IMR-90 (cell line): ENCODE results near the gene NT5E. TPM values are rescaled to one million over a fixed set of nuclear protein-coding genes. Genes with fewer than 3 reads are reported as not detected.

Experiments used
- ATAC-seq: fragments of 200-7000 bp; cut with Tn5 transposase; 2 replicates; pipeline ENCODE4 v1.9.1; 2020; ENCODE audit warnings: low read depth, mild to moderate bottlenecking, moderate library complexity
- BruUV-seq: library from RNA; stranded (reverse); fragments of 400-500 nt; replicated peaks from 2 replicates; lab custom pipeline; 2021; lab: Mats Ljungman, UMichigan
- CTCF ChIA-PET: fragments of 300-600 bp; formaldehyde crosslinking; extraction: SDS; loops from one replicate; lab custom pipeline; 2021; ENCODE audit warnings: antibody characterized with exemption; lab: Yijun Ruan, JAX
- POLR2A ChIA-PET: fragments of 300-600 bp; sonication (Branson Sonifier 250); formaldehyde crosslinking; loops from one replicate; lab custom pipeline; 2022; ENCODE audit warnings: antibody characterized with exemption; ENCODE audit not compliant: unreplicated experiment; lab: Charles Lee
- DNase-seq: peaks from one replicate; pipeline ENCODE4 v3.0.0; 2013
- H2AFZ ChIP-seq: replicated peaks from 2 replicates; pipeline ENCODE3; 2013; ENCODE audit warnings: low read length, mild to moderate bottlenecking; ENCODE audit not compliant: poor library complexity
- H2AK5ac ChIP-seq: 2 replicates; pipeline ENCODE4 v1.6.1; 2013; ENCODE audit warnings: low read depth, low read length, inconsistent platforms
- H2AK9ac ChIP-seq: replicated peaks from 2 replicates; pipeline ENCODE3; 2013; ENCODE audit warnings: mild to moderate bottlenecking, low read depth, low read length, moderate library complexity; ENCODE audit not compliant: poor library complexity
- H2BK120ac ChIP-seq: 2 replicates; pipeline ENCODE4 v1.6.1; 2013; ENCODE audit warnings: low read depth, low read length, inconsistent platforms
- H2BK15ac ChIP-seq: 3 replicates; pipeline ENCODE4 v1.6.1; 2013; ENCODE audit warnings: low read depth, low read length, inconsistent platforms
- H2BK20ac ChIP-seq: 2 replicates; pipeline ENCODE4 v1.6.1; 2013; ENCODE audit warnings: low read depth, mild to moderate bottlenecking, inconsistent platforms, low read length, moderate library complexity
- H2BK5ac ChIP-seq: 2 replicates; pipeline ENCODE4 v1.6.1; 2013; ENCODE audit warnings: mild to moderate bottlenecking, low read depth, low read length, inconsistent platforms; ENCODE audit not compliant: poor library complexity, severe bottlenecking
- H3K14ac ChIP-seq: replicated peaks from 2 replicates; pipeline ENCODE4 v1.6.1; 2013; ENCODE audit warnings: low read depth, low read length, inconsistent platforms
- H3K18ac ChIP-seq: 2 replicates; pipeline ENCODE4 v1.6.1; 2013; ENCODE audit warnings: low read depth, low read length, control low read depth
- H3K23ac ChIP-seq: 2 replicates; pipeline ENCODE4 v1.6.1; 2013; ENCODE audit warnings: low read depth, low read length, inconsistent platforms
- H3K27ac ChIP-seq: 2 replicates; pipeline ENCODE4 v1.5.1; 2013; ENCODE audit warnings: mild to moderate bottlenecking, control low read depth, low read length; ENCODE audit not compliant: insufficient read depth
- H3K27me3 ChIP-seq: 2 replicates; pipeline ENCODE4 v1.6.1; 2013; ENCODE audit warnings: low read length; ENCODE audit not compliant: control insufficient read depth, insufficient read depth
- H3K36me3 ChIP-seq: 2 replicates; pipeline ENCODE4 v1.6.1; 2013; ENCODE audit warnings: low read length, mixed read lengths; ENCODE audit not compliant: control insufficient read depth, insufficient read depth
- H3K4ac ChIP-seq: 2 replicates; pipeline ENCODE4 v1.6.1; 2013; ENCODE audit warnings: low read depth, low read length, inconsistent platforms
- H3K4me1 ChIP-seq: 2 replicates; pipeline ENCODE4 v1.6.1; 2013; ENCODE audit warnings: low read length, mixed read lengths; ENCODE audit not compliant: control insufficient read depth, insufficient read depth
- H3K4me2 ChIP-seq: 2 replicates; pipeline ENCODE4 v1.6.1; 2013; ENCODE audit warnings: low read depth, mild to moderate bottlenecking, control low read depth, low read length, moderate library complexity
- H3K4me3 ChIP-seq: 2 replicates; pipeline ENCODE4 v1.5.1; 2013; ENCODE audit warnings: low read depth, mild to moderate bottlenecking, control low read depth, low read length, moderate library complexity; ENCODE audit not compliant: insufficient read depth
- H3K56ac ChIP-seq: 2 replicates; pipeline ENCODE4 v1.6.1; 2013; ENCODE audit warnings: low read length, inconsistent platforms; ENCODE audit not compliant: insufficient read depth; ENCODE audit errors: extremely low read depth
- H3K79me1 ChIP-seq, 2 experiments: 2 replicates each; pipeline ENCODE4 v1.6.1; 2013; ENCODE audit warnings: low read length in 2 of 2, inconsistent platforms in 1 of 2, low read depth in 1 of 2
- H3K9ac ChIP-seq: 2 replicates; pipeline ENCODE4 v1.6.1; 2013; ENCODE audit warnings: low read depth, low read length, control low read depth
- H3K9me1 ChIP-seq: 2 replicates; pipeline ENCODE4 v1.6.1; 2013; ENCODE audit warnings: low read length, inconsistent platforms; ENCODE audit not compliant: insufficient read depth
- H3K9me3 ChIP-seq: 2 replicates; pipeline ENCODE4 v1.6.1; 2013; ENCODE audit warnings: low read length; ENCODE audit not compliant: control insufficient read depth, insufficient read depth
- H4K20me1 ChIP-seq: 2 replicates; pipeline ENCODE4 v1.6.1; 2013; ENCODE audit warnings: low read length, inconsistent platforms; ENCODE audit not compliant: insufficient read depth
- H4K5ac ChIP-seq: 2 replicates; pipeline ENCODE4 v1.6.1; 2013; ENCODE audit warnings: mild to moderate bottlenecking, low read depth, low read length, control low read depth
- H4K8ac ChIP-seq, 2 experiments: 2 replicates each; pipeline ENCODE4 v1.6.1; 2013; ENCODE audit warnings: low read depth in 2 of 2, low read length in 2 of 2, control low read depth in 1 of 2, inconsistent platforms in 1 of 2
- H4K91ac ChIP-seq: 2 replicates; pipeline ENCODE4 v1.6.1; 2013; ENCODE audit warnings: low read depth, low read length, inconsistent platforms; ENCODE audit not compliant: insufficient read depth
- BHLHE40 ChIP-seq: fragments of 150-350 bp; IDR thresholded peaks from 2 replicates; pipeline ENCODE4 v1.6.1; 2016; ENCODE audit warnings: mild to moderate bottlenecking, low read depth, low read length
- CEBPB ChIP-seq: IDR thresholded peaks from 2 replicates; pipeline ENCODE4 v1.6.1; 2012; ENCODE audit warnings: low read depth, low read length, improper control_type of control experiment
- CHD1 ChIP-seq: IDR thresholded peaks from 2 replicates; pipeline ENCODE4 v1.6.1; 2012; ENCODE audit warnings: low read depth, low read length, improper control_type of control experiment
- FOS ChIP-seq: fragments of 150-350 bp; IDR thresholded peaks from 2 replicates; pipeline ENCODE4 v1.6.1; 2016; ENCODE audit warnings: low read depth, low read length
- MAFK ChIP-seq: IDR thresholded peaks from 2 replicates; pipeline ENCODE4 v1.6.1; 2012; ENCODE audit warnings: low read depth, low read length, improper control_type of control experiment
- MAZ ChIP-seq: IDR thresholded peaks from 2 replicates; pipeline ENCODE4 v1.6.1; 2012; ENCODE audit warnings: low read depth, mild to moderate bottlenecking, low read length, improper control_type of control experiment, moderate library complexity, borderline replicate concordance
- NFE2L2 ChIP-seq: fragments of 150-350 bp; IDR thresholded peaks from 2 replicates; pipeline ENCODE4 v1.6.1; 2016; ENCODE audit warnings: low read depth, mild to moderate bottlenecking, low read length
- RAD21 ChIP-seq: IDR thresholded peaks from 2 replicates; pipeline ENCODE4 v1.6.1; 2012; ENCODE audit warnings: low read length, improper control_type of control experiment
- RFX5 ChIP-seq: IDR thresholded peaks from 2 replicates; pipeline ENCODE4 v1.8.0; 2012; ENCODE audit warnings: low read depth, mild to moderate bottlenecking, low read length, moderate library complexity
- SMC3 ChIP-seq: fragments of 150-350 bp; IDR thresholded peaks from 2 replicates; pipeline ENCODE4 v1.6.1; 2016; ENCODE audit warnings: low read depth, mild to moderate bottlenecking, antibody characterized with exemption, low read length, moderate library complexity
- WGBS, 2 experiments: methylation state at CpG; one replicate each; pipeline versions ENCODE4 v1.1.5 to v1.1.7; 2013; ENCODE audit warnings: missing lambda C conversion rate in 2 of 2; ENCODE audit not compliant: insufficient read length in 1 of 2; ENCODE audit errors: extremely low coverage in 2 of 2; 5-methylcytosine and 5-hydroxymethylcytosine counted together
- dilution Hi-C: fragments of 300-500 bp; cut with HindIII; formaldehyde crosslinking; loops from one replicate; pipeline ENCODE4 v1.14.3; 2018; ENCODE audit warnings: low sequenced_read_pairs; ENCODE audit not compliant: unreplicated experiment
- in situ Hi-C: fragments of 300-500 bp; cut with MboI; formaldehyde crosslinking; loops from 3 replicates; pipeline ENCODE4 v1.14.3; 2019; ENCODE audit warnings: low sequenced_read_pairs, inconsistent platforms, mixed read lengths
- intact Hi-C: fragments of 100-400 bp; cut with micrococcal nuclease; formaldehyde crosslinking; loops from 2 replicates; pipeline ENCODE4 v1.10.0; 2022
- polyA plus RNA-seq, 3 experiments: library from polyadenylated mRNA; depleted of rRNA; stranded (reverse); fragments of >200 nt; gene quantifications; 2 replicates each; pipeline ENCODE4 v1.2.3, GENCODE V29; 2012; ENCODE audit warnings: low replicate concordance in 1 of 3
- total RNA-seq: library from RNA; depleted of rRNA; stranded (reverse); fragments of >200 nt; gene quantifications from 2 replicates; pipeline ENCODE4 v1.2.3, GENCODE V29; 2012

NT5E gene
- total and polyA plus RNA-seq, 2 of the 4 experiments (the other 2 are of a cell fraction): 153 to 280 TPM

DNA sequence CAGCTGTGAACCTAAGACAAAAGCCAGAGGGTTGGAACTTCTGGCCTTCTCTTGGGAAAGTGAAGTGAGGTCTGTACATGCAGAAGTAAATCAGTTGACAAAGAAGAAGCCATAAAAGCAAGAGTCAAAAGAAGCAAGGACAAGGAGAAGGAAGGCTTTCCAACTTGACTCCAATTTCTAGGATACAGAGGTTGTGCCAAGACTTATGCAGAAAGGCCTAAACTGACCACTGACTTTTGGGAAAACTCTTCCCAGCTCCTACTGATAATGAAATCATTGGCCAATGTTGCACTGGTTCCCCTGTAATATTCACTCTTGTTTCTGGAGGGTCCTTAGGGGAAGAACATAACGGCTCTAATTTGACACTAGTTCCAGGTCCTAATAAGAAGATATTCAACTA is 29.3 kb upstream of the NT5E start:
- Histone ChIP-seq H2AFZ (no peak overlapping the region), H2BK120ac (peak overlapping the region; percentile 56; the same call in 1 of the 2 replicates), H3K27ac (no peak overlapping the region), H3K14ac (peak overlapping the region; percentile 57), H4K91ac (peak overlapping the region; percentile 24; the same call in 1 of the 2 replicates), H3K27me3 (no peaks in the 10 kb centered on the region), H3K4me2 (no peak overlapping the region), H3K9me1 (peaks cover 10% of the 10 kb centered on the region), H2BK15ac (peak overlapping the region; percentile 85; the same call in 2 of the 3 replicates), H3K36me3 (no peaks in the 10 kb centered on the region), H3K79me1 (peaks cover 4 to 7% of the 10 kb centered on the region in 2 experiments; a peak in 1 of 4 replicates), H4K20me1 (no peaks in the 10 kb centered on the region), H2BK5ac (peak overlapping the region; percentile 41), H4K8ac (peak overlapping the region in 1 of 2 experiments; percentile 23; a peak in 1 of 4 replicates), H3K4ac (peak overlapping the region; percentile 6; the same call in 1 of the 2 replicates), H3K23ac (peak overlapping the region; percentile 48; the same call in 1 of the 2 replicates), H4K5ac (no peak overlapping the region), H3K4me1 (peaks cover 34% of the 10 kb centered on the region), H3K18ac (peak overlapping the region; percentile 57; the same call in 1 of the 2 replicates), H3K56ac (no peak overlapping the region), H3K4me3 (no peak overlapping the region), H3K9ac (no peak overlapping the region), H3K9me3 (no peaks in the 10 kb centered on the region), H2AK5ac (peak overlapping the region; percentile 10; the same call in 1 of the 2 replicates), H2AK9ac (no peak overlapping the region), H2BK20ac (peak overlapping the region; percentile 32)
- intact Hi-C loops (no loop called here), dilution Hi-C loops (no loop called here), in situ Hi-C loops (no loop called here)
- ChIA-PET POLR2A (no interaction called here), CTCF (interaction anchor here (0.9 kb wide), 1 partner anchor 8 kb away, joined by 7 read pairs; no protein-coding TSS in a partner anchor)
- no peak for DNase-seq
- no CpG with 5 or more reads among the region's 1 CpG for WGBS, 2 experiments
- ATAC-seq: no peak
- TF ChIP-seq MAZ (no peak), SMC3 (no peak), MAFK (no peak), CHD1 (no peak), CEBPB (no peak), RFX5 (no peak), FOS (no peak), BHLHE40 (no peak), RAD21 (no peak), NFE2L2 (no peak)
- no TSS peak for BruUV-seq
